IPS-15b (cell line): ENCODE data around the gene MYOD1.

Experiments
- H3K27me3 ChIP-seq: one replicate; pipeline ENCODE4 v1.6.1; 2013; ENCODE audit warnings: low read length; ENCODE audit not compliant: control insufficient read depth, insufficient read depth
- H3K36me3 ChIP-seq: one replicate; pipeline ENCODE4 v1.6.1; 2013; ENCODE audit warnings: low read length; ENCODE audit not compliant: control insufficient read depth, insufficient read depth
- H3K4me1 ChIP-seq: one replicate; pipeline ENCODE4 v1.6.1; 2013; ENCODE audit warnings: mild to moderate bottlenecking, low read length; ENCODE audit not compliant: control insufficient read depth, insufficient read depth
- H3K4me3 ChIP-seq: one replicate; pipeline ENCODE4 v1.5.1; 2013; ENCODE audit warnings: low read depth, low read length
- H3K9ac ChIP-seq: one replicate; pipeline ENCODE4 v1.6.1; 2013; ENCODE audit warnings: low read depth, mild to moderate bottlenecking, low read length
- H3K9me3 ChIP-seq: one replicate; pipeline ENCODE4 v1.6.1; 2013; ENCODE audit warnings: mild to moderate bottlenecking, low read length; ENCODE audit not compliant: control insufficient read depth, insufficient read depth

MYOD1 gene

GRCh38 chr11:17763703-17764102 lies 44.3 kb downstream of the MYOD1 start:
- Histone ChIP-seq H3K4me3 (no peak overlapping the region), H3K4me1 (no peaks in the 10 kb centered on the region), H3K36me3 (no peaks in the 10 kb centered on the region), H3K9me3 (no peaks in the 10 kb centered on the region), H3K27me3 (no peaks in the 10 kb centered on the region), H3K9ac (no peak overlapping the region)

- Histone ChIP-seq H3K4me1 (no peaks in the 10 kb centered on the region), H3K4me3 (no peak overlapping the region), H3K36me3 (no peaks in the 10 kb centered on the region), H3K9ac (no peak overlapping the region), H3K27me3 (no peaks in the 10 kb centered on the region), H3K9me3 (no peaks in the 10 kb centered on the region)
These were observed 45.3 kb downstream of the MYOD1 start for GRCh38 chr11:17764446-17765218.

- Histone ChIP-seq H3K4me1 (no peaks in the 10 kb centered on the region), H3K27me3 (no peaks in the 10 kb centered on the region), H3K36me3 (no peaks in the 10 kb centered on the region), H3K9ac (no peak overlapping the region), H3K9me3 (no peaks in the 10 kb centered on the region), H3K4me3 (no peak overlapping the region)
These were observed 46.1 kb downstream of the MYOD1 start for GRCh38 chr11:17765356-17766072.

GRCh38 chr11:17766073-17766359 lies 46.6 kb downstream of the MYOD1 start:
- Histone ChIP-seq H3K9me3 (no peaks in the 10 kb centered on the region), H3K9ac (no peak overlapping the region), H3K4me3 (no peak overlapping the region), H3K27me3 (no peaks in the 10 kb centered on the region), H3K4me1 (no peaks in the 10 kb centered on the region), H3K36me3 (no peaks in the 10 kb centered on the region)

- H3K36me3 ChIP-seq, result no peaks in the 10 kb centered on the region
- no peak overlapping the region for H3K4me3 ChIP-seq
- no peaks in the 10 kb centered on the region for H3K9me3 ChIP-seq
- no peaks in the 10 kb centered on the region for H3K27me3 ChIP-seq
- no peak overlapping the region for H3K9ac ChIP-seq
- H3K4me1 ChIP-seq, result no peaks in the 10 kb centered on the region
These were observed 47.2 kb downstream of the MYOD1 start for GRCh38 chr11:17766590-17766989.

DNA sequence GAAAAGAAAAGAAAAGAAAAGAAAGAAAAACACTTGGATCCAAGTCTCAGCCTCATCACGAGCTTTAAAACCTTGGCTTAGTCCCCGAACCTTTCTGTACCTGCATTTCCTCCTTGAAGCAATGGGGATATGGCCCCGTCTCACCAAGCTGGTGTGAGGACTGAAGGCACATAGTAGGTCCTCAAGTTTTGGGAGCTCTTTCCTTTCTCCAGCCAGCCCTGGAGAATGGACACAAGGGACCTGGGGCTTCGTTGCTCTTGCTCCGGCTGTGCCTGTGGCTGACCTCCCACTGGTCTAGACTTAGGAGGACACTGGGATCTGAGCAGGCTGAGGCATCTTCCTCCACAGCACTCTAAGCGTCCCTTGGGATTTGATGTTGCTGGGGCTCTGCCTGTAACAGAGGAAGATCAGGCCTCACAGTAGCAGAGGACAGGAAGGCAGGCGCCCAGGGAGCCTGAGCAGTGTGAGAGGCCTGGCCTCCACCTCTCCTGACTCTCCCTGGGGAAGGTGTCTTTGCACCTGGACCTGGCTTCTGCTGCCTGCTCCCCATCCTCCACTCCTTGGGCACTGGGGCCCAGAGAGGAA lies 48.0 kb downstream of the MYOD1 start:
- no peaks in the 10 kb centered on the region for H3K36me3 ChIP-seq
- H3K4me3 ChIP-seq, result no peak overlapping the region
- H3K4me1 ChIP-seq, result no peaks in the 10 kb centered on the region
- no peaks in the 10 kb centered on the region for H3K27me3 ChIP-seq
- H3K9me3 ChIP-seq, result no peaks in the 10 kb centered on the region
- no peak overlapping the region for H3K9ac ChIP-seq

- H3K9me3 ChIP-seq, result no peaks in the 10 kb centered on the region
- H3K27me3 ChIP-seq, result no peaks in the 10 kb centered on the region
- no peaks in the 10 kb centered on the region for H3K4me1 ChIP-seq
These were observed 48.5 kb downstream of the MYOD1 start for GRCh38 chr11:17767914-17768313.

DNA sequence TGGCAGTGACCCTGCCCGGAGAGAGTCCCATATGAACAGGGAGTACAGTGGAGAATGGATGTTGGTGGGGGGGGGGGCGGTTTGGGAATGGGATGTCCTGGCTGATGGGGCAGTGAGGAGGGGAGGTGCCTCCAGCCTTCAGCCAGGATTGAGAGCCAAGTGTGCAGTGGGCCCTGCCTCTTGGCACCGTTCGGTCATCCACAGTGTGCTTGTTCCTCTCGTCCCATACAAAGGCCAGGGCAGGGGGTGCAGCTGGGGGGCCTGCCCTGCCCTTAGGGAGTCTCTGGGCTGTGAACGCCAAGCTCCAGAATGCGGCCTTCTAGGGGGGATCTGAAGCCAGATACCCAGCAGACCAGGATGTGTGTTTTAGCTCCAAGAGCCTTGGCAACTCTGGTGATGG lies 49.2 kb downstream of the MYOD1 start:
- Histone ChIP-seq H3K36me3 (no peaks in the 10 kb centered on the region), H3K9me3 (no peaks in the 10 kb centered on the region), H3K4me3 (no peak overlapping the region), H3K27me3 (no peaks in the 10 kb centered on the region), H3K4me1 (no peaks in the 10 kb centered on the region), H3K9ac (no peak overlapping the region)

More at GRCh38 chr11:17767914-17768313, 48.5 kb downstream of the MYOD1 start:
- Histone ChIP-seq H3K9ac (no peak overlapping the region), H3K36me3 (no peaks in the 10 kb centered on the region), H3K4me3 (no peak overlapping the region)

DNA sequence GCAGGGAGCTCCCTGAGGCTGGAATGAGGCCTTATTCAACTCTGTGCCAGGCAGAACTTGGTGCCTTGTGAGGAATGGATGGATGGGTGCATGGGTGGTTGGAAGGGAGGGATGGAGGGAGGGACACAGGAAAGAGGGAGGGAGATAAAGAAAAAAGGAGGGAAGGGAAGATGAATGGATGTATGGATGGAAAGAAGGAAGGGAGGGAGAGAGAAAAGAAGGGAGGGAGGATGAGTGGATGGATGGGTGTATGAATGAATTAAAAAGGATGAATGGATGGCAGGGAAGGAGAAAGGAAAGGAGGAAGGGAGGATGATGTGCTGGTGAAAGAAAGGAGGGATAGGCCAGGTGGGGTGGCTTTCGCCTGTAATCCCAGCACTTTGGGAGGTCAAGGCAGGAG lies 49.8 kb downstream of the MYOD1 start:
- no peaks in the 10 kb centered on the region for H3K27me3 ChIP-seq
- H3K4me1 ChIP-seq, result no peaks in the 10 kb centered on the region
- H3K4me3 ChIP-seq, result no peak overlapping the region
- no peak overlapping the region for H3K9ac ChIP-seq
- H3K36me3 ChIP-seq, result no peaks in the 10 kb centered on the region
- H3K9me3 ChIP-seq, result no peaks in the 10 kb centered on the region

- no peaks in the 10 kb centered on the region for H3K27me3 ChIP-seq
- no peaks in the 10 kb centered on the region for H3K9me3 ChIP-seq
- no peak overlapping the region for H3K4me3 ChIP-seq
- no peaks in the 10 kb centered on the region for H3K36me3 ChIP-seq
- H3K4me1 ChIP-seq, result no peaks in the 10 kb centered on the region
- no peak overlapping the region for H3K9ac ChIP-seq
These were observed 50.8 kb downstream of the MYOD1 start for GRCh38 chr11:17770048-17770652.

GRCh38 chr11:17770917-17771316 lies 51.5 kb downstream of the MYOD1 start:
- Histone ChIP-seq H3K4me3 (no peak overlapping the region), H3K9ac (no peak overlapping the region), H3K36me3 (no peaks in the 10 kb centered on the region), H3K9me3 (no peaks in the 10 kb centered on the region), H3K27me3 (no peaks in the 10 kb centered on the region), H3K4me1 (no peaks in the 10 kb centered on the region)

GRCh38 chr11:17771415-17771814 lies 52.0 kb downstream of the MYOD1 start:
- no peak overlapping the region for H3K4me3 ChIP-seq
- H3K27me3 ChIP-seq, result no peaks in the 10 kb centered on the region
- H3K4me1 ChIP-seq, result no peaks in the 10 kb centered on the region
- no peaks in the 10 kb centered on the region for H3K36me3 ChIP-seq
- H3K9me3 ChIP-seq, result no peaks in the 10 kb centered on the region
- H3K9ac ChIP-seq, result no peak overlapping the region
